Activated CD8-positive, alpha-beta memory T cell treated with anti-CD3 and anti-CD28 coated beads, Interleukin-2, amount 10 ng/mL, durations not matched to agents 7 days and 5 days (primary cell): Measurements from ENCODE around the gene OPALIN. TPM values are rescaled to one million over a fixed set of nuclear protein-coding genes. Genes with fewer than 3 reads are reported as not detected.

ENCODE experiments used
- ATAC-seq: fragments of 150-1000 bp; cut with Tn5 transposase; one replicate; pipeline ENCODE4 v1.10.0; 2021; ENCODE audit warnings: moderate library complexity
- CTCF ChIA-PET: fragments of 350-600 bp; sonication (Branson Sonifier 250); formaldehyde crosslinking; loops from one replicate; lab custom pipeline; 2021; ENCODE audit warnings: antibody characterized with exemption; lab: Charles Lee
- DNase-seq: peaks from one replicate; pipeline ENCODE4 v3.0.0-alpha.2; 2020
- H3K27ac Mint-ChIP-seq: one replicate; pipeline ENCODE4 v1.8.0; 2021; ENCODE audit warnings: mild to moderate bottlenecking, mixed read lengths
- H3K27me3 Mint-ChIP-seq: one replicate; pipeline ENCODE4 v1.8.0; 2021; ENCODE audit warnings: mixed read lengths
- H3K36me3 Mint-ChIP-seq: one replicate; pipeline ENCODE4 v1.8.0; 2021; ENCODE audit warnings: mild to moderate bottlenecking, mixed read lengths
- H3K4me1 Mint-ChIP-seq: one replicate; pipeline ENCODE4 v1.8.0; 2021; ENCODE audit warnings: mixed read lengths
- H3K4me3 Mint-ChIP-seq: one replicate; pipeline ENCODE4 v1.8.0; 2021; ENCODE audit warnings: mild to moderate bottlenecking, moderate library complexity, mixed read lengths
- H3K9me3 Mint-ChIP-seq: one replicate; pipeline ENCODE4 v1.8.0; 2022; ENCODE audit warnings: low read depth, mixed read lengths
- total RNA-seq, 2 experiments: library from RNA; stranded (reverse); gene quantifications; one replicate each; pipeline ENCODE4 v1.2.3, GENCODE V29; 2021

OPALIN gene
- total RNA-seq, 2 experiments from 2014 or later, result not detected

- no peaks in the 10 kb centered on the region for H3K4me1 Mint-ChIP-seq
- H3K27me3 Mint-ChIP-seq, result peaks cover 22% of the 10 kb centered on the region
- CTCF ChIA-PET, result no interaction called here
- H3K4me3 Mint-ChIP-seq, result no peak overlapping the region
- no peaks in the 10 kb centered on the region for H3K36me3 Mint-ChIP-seq
- no peaks in the 10 kb centered on the region for H3K9me3 Mint-ChIP-seq
- no peak for DNase-seq
- H3K27ac Mint-ChIP-seq, result no peak overlapping the region
- no peak for ATAC-seq
These were observed 28.4 kb upstream of the OPALIN start for GRCh38 chr10:96387161-96387560.

- Mint-ChIP-seq H3K4me1 (no peaks in the 10 kb centered on the region), H3K9me3 (no peaks in the 10 kb centered on the region), H3K4me3 (no peak overlapping the region), H3K27ac (no peak overlapping the region), H3K36me3 (no peaks in the 10 kb centered on the region), H3K27me3 (peaks cover 19% of the 10 kb centered on the region)
- ATAC-seq (no peak), DNase-seq (no peak)
- CTCF ChIA-PET, result interaction anchor here (1.9 kb wide), 1 partner anchor 14 kb away, joined by 5 read pairs; no protein-coding TSS in a partner anchor
These were observed 25.7 kb upstream of the OPALIN start for GRCh38 chr10:96384506-96384905.

- no peak for ATAC-seq
- DNase-seq, result no peak
- H3K36me3 Mint-ChIP-seq, result no peaks in the 10 kb centered on the region
- peaks cover 25% of the 10 kb centered on the region for H3K27me3 Mint-ChIP-seq
- no peak overlapping the region for H3K4me3 Mint-ChIP-seq
- H3K9me3 Mint-ChIP-seq, result no peaks in the 10 kb centered on the region
- CTCF ChIA-PET, result interaction anchor here (2.4 kb wide), 1 partner anchor 10 kb away, joined by 9 read pairs; no protein-coding TSS in a partner anchor
- no peak overlapping the region for H3K27ac Mint-ChIP-seq
- peaks cover 8% of the 10 kb centered on the region for H3K4me1 Mint-ChIP-seq
These were observed 22.0 kb upstream of the OPALIN start for GRCh38 chr10:96380821-96381220.

- H3K27ac Mint-ChIP-seq, result no peak overlapping the region
- ATAC-seq (no peak), DNase-seq (no peak)
- H3K9me3 Mint-ChIP-seq, result no peaks in the 10 kb centered on the region
- no peak overlapping the region for H3K4me3 Mint-ChIP-seq
- peaks cover 19% of the 10 kb centered on the region for H3K4me1 Mint-ChIP-seq
- no peaks in the 10 kb centered on the region for H3K36me3 Mint-ChIP-seq
- peaks cover 31% of the 10 kb centered on the region for H3K27me3 Mint-ChIP-seq
- CTCF ChIA-PET, result interaction anchor here (1.7 kb wide), 1 partner anchor 9 kb away, joined by 7 read pairs; no protein-coding TSS in a partner anchor
These were observed 21.0 kb upstream of the OPALIN start for GRCh38 chr10:96379758-96380157.

- CTCF ChIA-PET, result interaction anchor here (1.7 kb wide), 1 partner anchor 8 kb away, joined by 7 read pairs; no protein-coding TSS in a partner anchor
- Mint-ChIP-seq H3K9me3 (no peaks in the 10 kb centered on the region), H3K4me1 (peaks cover 23% of the 10 kb centered on the region), H3K27me3 (peaks cover 34% of the 10 kb centered on the region), H3K36me3 (no peaks in the 10 kb centered on the region), H3K4me3 (no peak overlapping the region), H3K27ac (no peak overlapping the region)
- ATAC-seq (no peak), DNase-seq (no peak)
These were observed 19.9 kb upstream of the OPALIN start for GRCh38 chr10:96378741-96379140.

GRCh38 chr10:96377816-96378294, 19.1 kb upstream of the OPALIN start:
- no peaks in the 10 kb centered on the region for H3K36me3 Mint-ChIP-seq
- CTCF ChIA-PET, result interaction anchor here (1.6 kb wide), 1 partner anchor 13 kb away, joined by 3 read pairs; no protein-coding TSS in a partner anchor
- no peak for ATAC-seq
- peaks cover 23% of the 10 kb centered on the region for H3K4me1 Mint-ChIP-seq
- no peak overlapping the region for H3K4me3 Mint-ChIP-seq
- DNase-seq, result no peak
- no peaks in the 10 kb centered on the region for H3K9me3 Mint-ChIP-seq
- peaks cover 40% of the 10 kb centered on the region for H3K27me3 Mint-ChIP-seq
- no peak overlapping the region for H3K27ac Mint-ChIP-seq

GRCh38 chr10:96376483-96376882, 17.7 kb upstream of the OPALIN start:
- no peak for ATAC-seq

GRCh38 chr10:96374985-96375830, 16.4 kb upstream of the OPALIN start:
- peak; percentile 80 for DNase-seq
- Mint-ChIP-seq H3K4me3 (peak overlapping the region; percentile 59), H3K27ac (no peak overlapping the region), H3K9me3 (no peaks in the 10 kb centered on the region), H3K36me3 (no peaks in the 10 kb centered on the region), H3K27me3 (peaks cover 46% of the 10 kb centered on the region), H3K4me1 (peaks cover 23% of the 10 kb centered on the region)
- ATAC-seq, result peak; percentile 85
- CTCF ChIA-PET, result interaction anchor here (0.5 to 3.0 kb wide), 25 partner anchors 8 to 698 kb away, joined by 3 to 11 read pairs (median 3); partner anchors contain the start of genes CCNJ, OPALIN and TLL2

More at GRCh38 chr10:96376483-96376882, 17.7 kb upstream of the OPALIN start:
- no peak for DNase-seq
- Mint-ChIP-seq H3K4me1 (peaks cover 23% of the 10 kb centered on the region), H3K27ac (no peak overlapping the region), H3K4me3 (no peak overlapping the region), H3K9me3 (no peaks in the 10 kb centered on the region), H3K36me3 (no peaks in the 10 kb centered on the region), H3K27me3 (peaks cover 46% of the 10 kb centered on the region)
- CTCF ChIA-PET, result interaction anchor here (1.6 to 3.0 kb wide), 2 partner anchors 11 to 20 kb away, joined by 3 to 11 read pairs; no protein-coding TSS in a partner anchor

- CTCF ChIA-PET, result interaction anchor here (0.5 to 3.0 kb wide), 25 partner anchors 8 to 698 kb away, joined by 3 to 11 read pairs (median 3); partner anchors contain the start of genes CCNJ, OPALIN and TLL2
- DNase-seq (no peak), ATAC-seq (no peak)
- peaks cover 46% of the 10 kb centered on the region for H3K27me3 Mint-ChIP-seq
- H3K36me3 Mint-ChIP-seq, result no peaks in the 10 kb centered on the region
- peak overlapping the region; percentile 59 for H3K4me3 Mint-ChIP-seq
- no peaks in the 10 kb centered on the region for H3K9me3 Mint-ChIP-seq
- peaks cover 23% of the 10 kb centered on the region for H3K4me1 Mint-ChIP-seq
- no peak overlapping the region for H3K27ac Mint-ChIP-seq
These were observed 15.8 kb upstream of the OPALIN start for GRCh38 chr10:96374639-96374984.

GRCh38 chr10:96374004-96374403, 15.2 kb upstream of the OPALIN start:
- Mint-ChIP-seq H3K9me3 (no peaks in the 10 kb centered on the region), H3K4me1 (peaks cover 23% of the 10 kb centered on the region), H3K27ac (no peak overlapping the region), H3K4me3 (no peak overlapping the region), H3K36me3 (no peaks in the 10 kb centered on the region), H3K27me3 (peaks cover 46% of the 10 kb centered on the region)
- no peak for DNase-seq
- ATAC-seq, result no peak
- CTCF ChIA-PET, result interaction anchor here (0.5 to 1.6 kb wide), 4 partner anchors 10 to 332 kb away, joined by 3 to 5 read pairs (median 4); no protein-coding TSS in a partner anchor

- ATAC-seq (no peak), DNase-seq (no peak)
- CTCF ChIA-PET, result interaction anchor here (0.7 to 2.0 kb wide), 16 partner anchors 8 to 1480 kb away, joined by 3 to 9 read pairs (median 4); partner anchors contain the start of genes OPALIN and TLL2
- Mint-ChIP-seq H3K36me3 (no peaks in the 10 kb centered on the region), H3K4me3 (no peak overlapping the region), H3K27me3 (peaks cover 36% of the 10 kb centered on the region), H3K27ac (no peak overlapping the region), H3K9me3 (no peaks in the 10 kb centered on the region), H3K4me1 (peaks cover 17% of the 10 kb centered on the region)
These were observed 12.6 kb upstream of the OPALIN start for GRCh38 chr10:96371356-96371755.

GRCh38 chr10:96370584-96371157, 11.9 kb upstream of the OPALIN start:
- DNase-seq (peak; percentile 64), ATAC-seq (peak; percentile 52)
- CTCF ChIA-PET, result interaction anchor here (0.7 to 2.0 kb wide), 18 partner anchors 8 to 583 kb away, joined by 3 to 9 read pairs (median 4); partner anchors contain the start of genes OPALIN and TLL2
- Mint-ChIP-seq H3K36me3 (no peaks in the 10 kb centered on the region), H3K4me3 (no peak overlapping the region), H3K9me3 (no peaks in the 10 kb centered on the region), H3K27ac (no peak overlapping the region), H3K4me1 (peaks cover 13% of the 10 kb centered on the region), H3K27me3 (peaks cover 35% of the 10 kb centered on the region)
